Liver (tissue), 9 donors: ENCODE data around the gene ELP5. TPM values are rescaled to one million over a fixed set of nuclear protein-coding genes. Genes with fewer than 3 reads are reported as not detected.
"Not testable (repeated sequence)": the region's sequence is repeated elsewhere in the genome, so short reads cannot be mapped to it uniquely, and the experiment has no call there.

Experiments
- DNase-seq: peaks from one replicate; pipeline ENCODE4 v3.0.0-alpha.2; 2017; ENCODE audit warnings: low spot score
- H3K27ac ChIP-seq, 2 donors: one replicate each; pipeline ENCODE4 v1.7.0; 2013; ENCODE audit warnings: inconsistent platforms in 2 of 2, low read length in 2 of 2, control low read depth in 1 of 2, low read depth in 1 of 2, mild to moderate bottlenecking in 1 of 2
- H3K27me3 ChIP-seq, 4 donors: one replicate each; pipeline versions ENCODE4 v1.6.1 to v1.7.0; 2013; ENCODE audit warnings: low read length in 3 of 4, inconsistent platforms in 1 of 4, mild to moderate bottlenecking in 1 of 4, moderate library complexity in 1 of 4; ENCODE audit not compliant: control insufficient read depth in 4 of 4, insufficient read depth in 4 of 4
- H3K36me3 ChIP-seq, 4 donors: one replicate each; pipeline versions ENCODE4 v1.6.1 to v1.7.0; 2013; ENCODE audit warnings: low read length in 3 of 4, mild to moderate bottlenecking in 3 of 4, low read depth in 1 of 4, moderate library complexity in 1 of 4; ENCODE audit not compliant: control insufficient read depth in 4 of 4, insufficient read depth in 3 of 4
- H3K4me1 ChIP-seq, 4 donors: one replicate each; pipeline versions ENCODE4 v1.6.1 to v1.7.0; 2013; ENCODE audit warnings: low read length in 3 of 4, mild to moderate bottlenecking in 3 of 4, moderate library complexity in 1 of 4; ENCODE audit not compliant: control insufficient read depth in 4 of 4, insufficient read depth in 4 of 4
- H3K4me3 ChIP-seq, 3 donors: one replicate each; pipeline versions ENCODE4 v1.6.1 to v1.7.0; 2013; ENCODE audit warnings: low read length in 3 of 3, control low read depth in 1 of 3, low read depth in 1 of 3, mild to moderate bottlenecking in 1 of 3
- H3K9ac ChIP-seq, 2 donors: one replicate each; pipeline ENCODE4 v1.7.0; 2013; ENCODE audit warnings: low read length in 2 of 2, mild to moderate bottlenecking in 2 of 2, moderate library complexity in 2 of 2, control low read depth in 1 of 2, low read depth in 1 of 2
- H3K9me3 ChIP-seq, 4 donors: one replicate each; pipeline versions ENCODE4 v1.6.1 to v1.7.0; 2013; ENCODE audit warnings: low read length in 3 of 4; ENCODE audit not compliant: control insufficient read depth in 4 of 4
- ATF3 ChIP-seq: IDR thresholded peaks from 2 replicates; pipeline ENCODE4 v1.6.1; 2016; ENCODE audit warnings: antibody characterized with exemption
- CTCF ChIP-seq: fragments of 150-350 bp; IDR thresholded peaks from 2 replicates; pipeline ENCODE4 v1.5.1; 2017; ENCODE audit warnings: improper control_type of control experiment, low read depth, low read length; ENCODE audit not compliant: missing input control
- EGR1 ChIP-seq, 2 donors: IDR thresholded peaks; 2 replicates each; pipeline ENCODE4 v1.6.1; 2016 to 2018; ENCODE audit warnings: antibody characterized with exemption in 2 of 2, low read depth in 2 of 2
- FOXA1 ChIP-seq: IDR thresholded peaks from 2 replicates; pipeline ENCODE4 v1.6.1; 2016; ENCODE audit warnings: antibody characterized with exemption
- FOXA2 ChIP-seq: IDR thresholded peaks from 2 replicates; pipeline ENCODE4 v1.6.1; 2016; ENCODE audit warnings: antibody characterized with exemption
- HNF4A ChIP-seq, 2 donors: conservative IDR thresholded peaks; 2 replicates each; pipeline ENCODE4 v1.6.1; 2016; ENCODE audit warnings: antibody characterized with exemption in 2 of 2, mild to moderate bottlenecking in 2 of 2
- HNF4G ChIP-seq: IDR thresholded peaks from 2 replicates; pipeline ENCODE4 v1.6.1; 2016; ENCODE audit warnings: antibody characterized with exemption
- JUND ChIP-seq, 2 donors: IDR thresholded peaks; 2 replicates each; pipeline ENCODE4 v1.6.1; 2016; ENCODE audit warnings: antibody characterized with exemption in 2 of 2
- NR2F2 ChIP-seq: IDR thresholded peaks from 2 replicates; pipeline ENCODE4 v1.6.1; 2016; ENCODE audit warnings: antibody characterized with exemption
- RXRA ChIP-seq, 2 donors: IDR thresholded peaks; 2 replicates each; pipeline ENCODE4 v1.6.1; 2017 to 2018; ENCODE audit warnings: antibody characterized with exemption in 2 of 2, mild to moderate bottlenecking in 1 of 2
- SP1 ChIP-seq: IDR thresholded peaks from 2 replicates; pipeline ENCODE4 v1.6.1; 2018; ENCODE audit warnings: antibody characterized with exemption, mild to moderate bottlenecking
- TAF1 ChIP-seq: conservative IDR thresholded peaks from 2 replicates; pipeline ENCODE4 v1.6.1; 2016; ENCODE audit warnings: antibody characterized with exemption, mild to moderate bottlenecking
- YY1 ChIP-seq: IDR thresholded peaks from 2 replicates; pipeline ENCODE4 v1.6.1; 2016; ENCODE audit warnings: antibody characterized with exemption, mild to moderate bottlenecking
- WGBS: extraction: QIAGEN DNeasy Blood & Tissue Kit; methylation state at CpG from one replicate; pipeline ENCODE4 v1.1.7; 2013; 5-methylcytosine and 5-hydroxymethylcytosine counted together
- polyA plus RNA-seq, 2 donors: library from polyadenylated mRNA; stranded (reverse) in 1 of 2; unstranded in 1 of 2; fragments of 200-250 nt in 1 of 2; fragments of >200 nt in 1 of 2; fragmentation: Nextera tagmentation in 1 of 2; extraction: Ambion mirVana in 1 of 2; gene quantifications; one replicate each; pipeline versions ENCODE4 v1.2.1 to v1.2.3, GENCODE V29; 2013 to 2015
- total RNA-seq, 2 donors: library from RNA; depleted of rRNA; stranded (reverse); fragments of >200 nt; gene quantifications; one replicate each; pipeline ENCODE4 v1.2.3, GENCODE V29; 2014
- TF ChIP-seq, protein P1 (sequence below): IDR thresholded peaks from 2 replicates; pipeline ENCODE4 v1.6.1; 2016; ENCODE audit warnings: antibody characterized with exemption, mild to moderate bottlenecking
- TF ChIP-seq, protein P2 (sequence below): IDR thresholded peaks from 2 replicates; pipeline ENCODE4 v1.6.1; 2016; ENCODE audit warnings: antibody characterized with exemption
- TF ChIP-seq, protein P3 (sequence below): IDR thresholded peaks from 2 replicates; pipeline ENCODE4 v1.6.1; 2016; ENCODE audit warnings: antibody characterized with exemption
- donor health status: healthy.
- donor health status: healthy.
- donor health status: healthy.
- donor health status: healthy.
- donor health status: healthy.

The ELP5 gene
- total and polyA plus RNA-seq, 4 donors, result 19.3 to 38.4 (median 26.6) TPM

DNA sequence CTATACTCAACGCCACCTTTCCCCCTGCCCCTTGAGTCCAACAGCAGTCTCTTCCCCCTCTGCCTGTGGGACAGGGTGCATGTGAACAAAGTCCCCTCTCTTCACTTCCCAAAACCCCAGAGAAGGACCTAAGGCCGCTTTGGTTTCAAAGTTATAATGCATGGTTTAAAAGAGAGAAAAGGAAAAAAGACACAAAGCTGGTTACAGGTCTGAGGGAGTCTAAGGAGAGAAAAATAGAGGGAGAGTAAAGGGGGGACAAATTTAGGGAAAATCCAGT is 8.6 kb upstream of the ELP5 start:
- TF ChIP-seq FOXA1 (no peak), HNF4A (conservative IDR thresholded peaks at IDR 0.05) (no peak), RXRA (IDR thresholded peaks at IDR 0.05) (no peak), FOXA2 (no peak), SP1 (no peak)
- TF ChIP-seq, protein P1, sequence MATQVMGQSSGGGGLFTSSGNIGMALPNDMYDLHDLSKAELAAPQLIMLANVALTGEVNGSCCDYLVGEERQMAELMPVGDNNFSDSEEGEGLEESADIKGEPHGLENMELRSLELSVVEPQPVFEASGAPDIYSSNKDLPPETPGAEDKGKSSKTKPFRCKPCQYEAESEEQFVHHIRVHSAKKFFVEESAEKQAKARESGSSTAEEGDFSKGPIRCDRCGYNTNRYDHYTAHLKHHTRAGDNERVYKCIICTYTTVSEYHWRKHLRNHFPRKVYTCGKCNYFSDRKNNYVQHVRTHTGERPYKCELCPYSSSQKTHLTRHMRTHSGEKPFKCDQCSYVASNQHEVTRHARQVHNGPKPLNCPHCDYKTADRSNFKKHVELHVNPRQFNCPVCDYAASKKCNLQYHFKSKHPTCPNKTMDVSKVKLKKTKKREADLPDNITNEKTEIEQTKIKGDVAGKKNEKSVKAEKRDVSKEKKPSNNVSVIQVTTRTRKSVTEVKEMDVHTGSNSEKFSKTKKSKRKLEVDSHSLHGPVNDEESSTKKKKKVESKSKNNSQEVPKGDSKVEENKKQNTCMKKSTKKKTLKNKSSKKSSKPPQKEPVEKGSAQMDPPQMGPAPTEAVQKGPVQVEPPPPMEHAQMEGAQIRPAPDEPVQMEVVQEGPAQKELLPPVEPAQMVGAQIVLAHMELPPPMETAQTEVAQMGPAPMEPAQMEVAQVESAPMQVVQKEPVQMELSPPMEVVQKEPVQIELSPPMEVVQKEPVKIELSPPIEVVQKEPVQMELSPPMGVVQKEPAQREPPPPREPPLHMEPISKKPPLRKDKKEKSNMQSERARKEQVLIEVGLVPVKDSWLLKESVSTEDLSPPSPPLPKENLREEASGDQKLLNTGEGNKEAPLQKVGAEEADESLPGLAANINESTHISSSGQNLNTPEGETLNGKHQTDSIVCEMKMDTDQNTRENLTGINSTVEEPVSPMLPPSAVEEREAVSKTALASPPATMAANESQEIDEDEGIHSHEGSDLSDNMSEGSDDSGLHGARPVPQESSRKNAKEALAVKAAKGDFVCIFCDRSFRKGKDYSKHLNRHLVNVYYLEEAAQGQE, result no peak
- TF ChIP-seq, protein P2, sequence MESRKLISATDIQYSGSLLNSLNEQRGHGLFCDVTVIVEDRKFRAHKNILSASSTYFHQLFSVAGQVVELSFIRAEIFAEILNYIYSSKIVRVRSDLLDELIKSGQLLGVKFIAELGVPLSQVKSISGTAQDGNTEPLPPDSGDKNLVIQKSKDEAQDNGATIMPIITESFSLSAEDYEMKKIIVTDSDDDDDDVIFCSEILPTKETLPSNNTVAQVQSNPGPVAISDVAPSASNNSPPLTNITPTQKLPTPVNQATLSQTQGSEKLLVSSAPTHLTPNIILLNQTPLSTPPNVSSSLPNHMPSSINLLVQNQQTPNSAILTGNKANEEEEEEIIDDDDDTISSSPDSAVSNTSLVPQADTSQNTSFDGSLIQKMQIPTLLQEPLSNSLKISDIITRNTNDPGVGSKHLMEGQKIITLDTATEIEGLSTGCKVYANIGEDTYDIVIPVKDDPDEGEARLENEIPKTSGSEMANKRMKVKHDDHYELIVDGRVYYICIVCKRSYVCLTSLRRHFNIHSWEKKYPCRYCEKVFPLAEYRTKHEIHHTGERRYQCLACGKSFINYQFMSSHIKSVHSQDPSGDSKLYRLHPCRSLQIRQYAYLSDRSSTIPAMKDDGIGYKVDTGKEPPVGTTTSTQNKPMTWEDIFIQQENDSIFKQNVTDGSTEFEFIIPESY, result no peak
- H3K4me3 ChIP-seq, result peak overlapping the region; percentile 52 to 91 (median 74)
- peaks cover 3 to 32% (median 20%) of the 10 kb centered on the region in 4 donors for H3K36me3 ChIP-seq
- peak overlapping the region; percentile 98 to 99 for H3K27ac ChIP-seq
- DNase-seq, result no peak
- no peaks in the 10 kb centered on the region for H3K27me3 ChIP-seq
- WGBS, result 20% methylated on average over 2 of the region's 2 CpGs
- H3K9me3 ChIP-seq, result no peaks in the 10 kb centered on the region
- H3K4me1 ChIP-seq, result peaks cover 2 to 31% (median 25%) of the 10 kb centered on the region in 4 donors
- H3K9ac ChIP-seq, result peak overlapping the region; percentile 83 to 90

GRCh38 chr17:7243838-7244237 is 8.2 kb upstream of the ELP5 start:
- peak overlapping the region; percentile 98 to 99 for H3K27ac ChIP-seq
- peak overlapping the region in 1 of 2 donors; percentile 90 for H3K9ac ChIP-seq
- H3K36me3 ChIP-seq, result peaks cover 3 to 32% (median 20%) of the 10 kb centered on the region in 4 donors
- 75% methylated on average over 10 of the region's 10 CpGs for WGBS
- H3K4me3 ChIP-seq, result peak overlapping the region in 1 of 3 donors; percentile 74
- not testable (repeated sequence) for DNase-seq, H3K9me3 ChIP-seq, H3K27me3 ChIP-seq
- H3K4me1 ChIP-seq, result peaks cover 2 to 32% (median 27%) of the 10 kb centered on the region in 4 donors

DNA sequence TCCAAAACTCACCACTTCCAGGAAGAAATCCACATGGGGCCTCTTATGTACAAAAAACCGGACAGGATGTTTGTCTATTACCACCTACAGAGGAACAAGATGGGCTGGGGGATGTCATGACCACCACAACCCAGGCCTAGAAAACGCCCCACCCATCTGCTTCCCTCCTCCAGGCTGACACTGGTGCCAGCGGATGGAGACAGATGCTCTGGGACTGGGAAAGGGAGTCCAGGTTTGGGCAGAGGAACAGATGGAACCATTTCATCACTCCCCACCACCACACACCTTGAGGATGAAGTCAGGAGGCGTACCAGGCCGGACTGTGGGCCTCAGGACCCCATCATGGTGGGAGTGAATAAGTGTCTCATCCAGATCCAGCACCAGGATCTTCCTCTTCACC is 5.2 kb upstream of the ELP5 start:
- Histone ChIP-seq H3K9me3 (no peaks in the 10 kb centered on the region), H3K4me3 (no peak overlapping the region), H3K27ac (no peak overlapping the region), H3K4me1 (peaks cover 3 to 32% (median 25%) of the 10 kb centered on the region in 4 donors), H3K36me3 (peaks cover 3 to 24% (median 13%) of the 10 kb centered on the region in 4 donors), H3K27me3 (no peaks in the 10 kb centered on the region), H3K9ac (no peak overlapping the region)
- DNase-seq, result no peak
- TF ChIP-seq FOXA1 (no peak), FOXA2 (no peak), TAF1 (no peak), HNF4G (no peak), HNF4A (conservative IDR thresholded peaks at IDR 0.05) (no peak), YY1 (no peak), SP1 (no peak), CTCF (no peak), JUND (IDR thresholded peaks at IDR 0.05) (no peak), ATF3 (no peak), EGR1 (IDR thresholded peaks at IDR 0.05; ENCODE audit: low read depth in 2 of 2) (no peak), NR2F2 (no peak)
- TF ChIP-seq, protein P1, result no peak
- TF ChIP-seq, protein P3, sequence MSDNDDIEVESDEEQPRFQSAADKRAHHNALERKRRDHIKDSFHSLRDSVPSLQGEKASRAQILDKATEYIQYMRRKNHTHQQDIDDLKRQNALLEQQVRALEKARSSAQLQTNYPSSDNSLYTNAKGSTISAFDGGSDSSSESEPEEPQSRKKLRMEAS, result no peak
- 94% methylated on average over 5 of the region's 5 CpGs for WGBS
